ENCODE measurements around the gene GOSR2. TPM values are rescaled to one million over a fixed set of nuclear protein-coding genes. Genes with fewer than 3 reads are reported as not detected.

The GOSR2 gene
- total and polyA plus RNA-seq, 9 of the 15 experiments (the other 6 are each of a cell fraction or from before 2014, with no cell fraction given): 32.7 to 96.3 (median 48.9) TPM

GRCh38 chr17:46910179-46910927 lies 12.6 kb upstream of the GOSR2 start:
- H3K27ac ChIP-seq (ENCODE audit: extremely low read depth, low read depth, low read length): no peak overlapping the region
- BruUV-seq (replicated peaks): no TSS peak
- no peak for TF ChIP-seq TCFL5 (CRISPR knock-in tag; conservative IDR thresholded peaks at IDR 0.05)
- TF ChIP-seq SMARCE1 (IDR thresholded peaks at IDR 0.05): no peak
- TF ChIP-seq RBM25 (IDR thresholded peaks at IDR 0.05; ENCODE audit: low read depth, low read length, severe bottlenecking): no peak
- TF ChIP-seq BCOR (IDR thresholded peaks at IDR 0.05): no peak
- H2AFZ ChIP-seq (ENCODE audit: low read depth, low read length): no peak overlapping the region
- ChIA-PET POLR2A (interaction anchor here (1.2 kb wide), 1 partner anchor 10 kb away, joined by 3 read pairs; no protein-coding TSS in a partner anchor), CTCF (ENCODE audit: low intra/inter-chr PET ratio) (no interaction called here)
- peak; percentile 46 for FAIRE-seq
- no peaks in the 10 kb centered on the region for H3K36me3 ChIP-seq (ENCODE audit: control insufficient read depth, insufficient read depth, low read length)
- peaks cover 18 to 31% of the 10 kb centered on the region in 2 experiments; a peak in 4 of 5 replicates for H3K27me3 ChIP-seq (ENCODE audit: control insufficient read depth in 2 of 2, insufficient read depth in 2 of 2, low read length in 2 of 2)
- no peak overlapping the region for H3K9ac ChIP-seq (ENCODE audit: insufficient read depth in 1 of 2, low read depth in 2 of 2, low read length in 2 of 2)
- WGBS (ENCODE audit: insufficient coverage, low coverage, missing lambda C conversion rate): 4% methylated on average over 10 of the region's 10 CpGs
- H3K4me1 ChIP-seq (replicated peaks in 1 of 2; ENCODE audit: control insufficient read depth in 2 of 2, insufficient read depth in 2 of 2, low read length in 2 of 2): peaks cover 4 to 12% of the 10 kb centered on the region in 2 experiments; a peak in 4 of 5 replicates
- no peaks in the 10 kb centered on the region for H3K79me2 ChIP-seq (ENCODE audit: control insufficient read depth, insufficient read depth, low read length)
- intact Hi-C loops (cut with micrococcal nuclease) (no loop called here), in situ Hi-C loops (cut with MboI) (no loop called here)
- ATAC-seq: no peak
- no peak overlapping the region for H3K4me2 ChIP-seq (ENCODE audit: insufficient read depth, low read length)
- no peaks in the 10 kb centered on the region for H3K9me3 ChIP-seq (replicated peaks; ENCODE audit: control insufficient read depth, insufficient read depth, low read depth, low read length)
- DNase-seq (ENCODE audit: extremely low read depth in 1 of 4, low spot score in 3 of 4): no peak
- no peak overlapping the region for H3K4me3 ChIP-seq
- H3K9me1 ChIP-seq (ENCODE audit: control insufficient read depth, insufficient read depth, low read length): no peaks in the 10 kb centered on the region
- H4K20me1 ChIP-seq (replicated peaks; ENCODE audit: control insufficient read depth, insufficient read depth, low read length): no peaks in the 10 kb centered on the region

DNA sequence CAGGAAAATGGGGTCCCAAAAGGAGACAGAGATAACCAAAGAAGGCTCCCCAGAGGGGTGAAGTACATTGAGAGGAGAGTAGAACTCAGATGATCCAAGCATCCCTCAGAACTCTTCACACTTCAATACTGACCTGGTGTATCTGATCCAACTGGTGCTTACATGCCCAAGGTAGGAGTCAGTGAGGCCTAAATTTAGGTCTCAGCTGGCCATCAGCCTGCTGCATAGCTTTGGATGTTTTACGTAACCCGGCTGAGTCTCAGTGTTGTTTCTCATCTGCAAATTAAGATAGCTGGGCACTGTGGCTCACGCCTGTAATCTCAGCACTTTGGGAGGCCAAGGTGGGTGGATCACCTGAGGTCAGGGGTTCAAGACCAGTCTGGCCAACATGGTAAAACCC lies 11.6 kb upstream of the GOSR2 start:
- no peak for DNase-seq (ENCODE audit: extremely low read depth in 1 of 4, low spot score in 3 of 4)
- Histone ChIP-seq H2AFZ (ENCODE audit: low read depth, low read length) (no peak overlapping the region), H3K79me2 (ENCODE audit: control insufficient read depth, insufficient read depth, low read length) (no peaks in the 10 kb centered on the region), H4K20me1 (replicated peaks; ENCODE audit: control insufficient read depth, insufficient read depth, low read length) (no peaks in the 10 kb centered on the region), H3K9me3 (replicated peaks; ENCODE audit: control insufficient read depth, insufficient read depth, low read depth, low read length) (no peaks in the 10 kb centered on the region), H3K9ac (ENCODE audit: insufficient read depth in 1 of 2, low read depth in 2 of 2, low read length in 2 of 2) (no peak overlapping the region), H3K9me1 (ENCODE audit: control insufficient read depth, insufficient read depth, low read length) (no peaks in the 10 kb centered on the region), H3K4me2 (ENCODE audit: insufficient read depth, low read length) (no peak overlapping the region), H3K36me3 (ENCODE audit: control insufficient read depth, insufficient read depth, low read length) (no peaks in the 10 kb centered on the region), H3K4me3 (no peak overlapping the region), H3K27me3 (ENCODE audit: control insufficient read depth in 2 of 2, insufficient read depth in 2 of 2, low read length in 2 of 2) (peaks cover 18 to 31% of the 10 kb centered on the region in 2 experiments; a peak in 4 of 5 replicates), H3K4me1 (replicated peaks in 1 of 2; ENCODE audit: control insufficient read depth in 2 of 2, insufficient read depth in 2 of 2, low read length in 2 of 2) (peaks cover 0 to 3% of the 10 kb centered on the region in 2 experiments; a peak in 3 of 5 replicates), H3K27ac (ENCODE audit: extremely low read depth, low read depth, low read length) (no peak overlapping the region)
- FAIRE-seq: no peak
- ATAC-seq: no peak
- ChIA-PET CTCF (ENCODE audit: low intra/inter-chr PET ratio) (no interaction called here), POLR2A (no interaction called here)
- intact Hi-C loops (cut with micrococcal nuclease): no loop called here
- in situ Hi-C loops (cut with MboI): no loop called here
- 18% methylated on average over 3 of the region's 3 CpGs for WGBS (ENCODE audit: insufficient coverage, low coverage, missing lambda C conversion rate)
- no TSS peak for BruUV-seq (replicated peaks)
- TF ChIP-seq NFIX (CRISPR knock-in tag; IDR thresholded peaks at IDR 0.05; ENCODE audit: low read depth): no peak
- no peak for TF ChIP-seq ESRRB (CRISPR knock-in tag; IDR thresholded peaks at IDR 0.05; ENCODE audit: borderline replicate concordance)
- no peak for TF ChIP-seq PHB (CRISPR knock-in tag; IDR thresholded peaks at IDR 0.05)
- TF ChIP-seq VEZF1 (CRISPR knock-in tag; IDR thresholded peaks at IDR 0.05): no peak
- TF ChIP-seq MXI1 (IDR thresholded peaks at IDR 0.05; ENCODE audit: low read depth, low read length): no peak
- TF ChIP-seq PML (IDR thresholded peaks at IDR 0.05; ENCODE audit: low read length): no peak
- TF ChIP-seq KDM5B (IDR thresholded peaks at IDR 0.05; ENCODE audit: insufficient replicate concordance, low read depth, low read length): no peak
- TF ChIP-seq HNRNPL (IDR thresholded peaks at IDR 0.05; ENCODE audit: low read depth, low read length): no peak
- no peak for TF ChIP-seq PTRF (tag; IDR thresholded peaks at IDR 0.05)
- TF ChIP-seq SRSF7 (optimal IDR thresholded peaks at IDR 0.05; ENCODE audit: low read depth, low read length): no peak
- TF ChIP-seq XRCC3 (IDR thresholded peaks at IDR 0.05): no peak
- TF ChIP-seq ZNF384 (IDR thresholded peaks at IDR 0.05; ENCODE audit: low read depth, low read length): no peak
- TF ChIP-seq RFX5 (IDR thresholded peaks at IDR 0.05; ENCODE audit: low read depth, low read length): no peak
